IPS DF 6.9 (cell line): ENCODE measurements around the gene MATN4.
A peak's percentile ranks its signal among the peaks of the same experiment; 100 is the strongest.

ENCODE experiments used
- DNase-seq: peaks from one replicate; pipeline ENCODE4 v3.0.0-alpha.2; 2013; ENCODE audit warnings: low read depth, low spot score
- H3K27ac ChIP-seq: one replicate; pipeline ENCODE4 v1.5.1; 2013; ENCODE audit warnings: low read length, control low read depth
- H3K27me3 ChIP-seq: 2 replicates; pipeline ENCODE4 v1.6.1; 2013; ENCODE audit warnings: mild to moderate bottlenecking, low read length; ENCODE audit not compliant: control insufficient read depth, insufficient read depth
- H3K36me3 ChIP-seq: 2 replicates; pipeline ENCODE4 v1.6.1; 2013; ENCODE audit warnings: low read length; ENCODE audit not compliant: control insufficient read depth, insufficient read depth
- H3K4me1 ChIP-seq: 2 replicates; pipeline ENCODE4 v1.6.1; 2013; ENCODE audit warnings: low read length; ENCODE audit not compliant: control insufficient read depth, insufficient read depth
- H3K4me3 ChIP-seq: 2 replicates; pipeline ENCODE4 v1.5.1; 2013; ENCODE audit warnings: mild to moderate bottlenecking, low read length
- H3K9me3 ChIP-seq: 2 replicates; pipeline ENCODE4 v1.6.1; 2013; ENCODE audit warnings: low read length, inconsistent platforms; ENCODE audit not compliant: control insufficient read depth, insufficient read depth
- WGBS: extraction: QIAGEN DNeasy Blood & Tissue Kit; methylation state at CpG from one replicate; pipeline ENCODE4 v1.1.7; 2013; ENCODE audit warnings: mixed read lengths, missing lambda C conversion rate; ENCODE audit not compliant: insufficient read length, insufficient coverage; 5-methylcytosine and 5-hydroxymethylcytosine counted together

MATN4 gene

DNA sequence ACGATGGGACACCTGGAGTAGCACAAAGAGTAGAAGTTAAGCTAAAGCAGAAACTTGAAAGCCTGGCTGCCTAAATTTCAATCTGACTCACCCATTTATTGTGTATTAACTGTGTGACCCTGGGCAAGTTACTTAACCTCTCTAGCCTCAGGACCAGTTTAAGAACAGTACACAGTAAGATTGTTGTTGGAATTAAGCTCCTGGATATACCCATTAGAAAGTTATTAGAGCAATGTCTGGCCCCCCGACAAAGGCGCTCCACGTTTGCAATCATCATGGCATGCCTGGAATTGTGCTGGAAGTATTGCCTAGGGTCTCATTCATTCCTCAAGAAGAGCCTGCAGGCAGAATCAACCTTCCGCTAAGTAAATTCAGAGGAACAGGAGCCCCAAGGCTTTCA, 38.8 kb upstream of the MATN4 start:
- DNase-seq = no peak
- H3K27ac ChIP-seq = no peak overlapping the region
- H3K9me3 ChIP-seq = no peaks in the 10 kb centered on the region
- peaks cover 20% of the 10 kb centered on the region for H3K4me1 ChIP-seq
- H3K27me3 ChIP-seq = no peaks in the 10 kb centered on the region
- H3K4me3 ChIP-seq = no peak overlapping the region
- H3K36me3 ChIP-seq = no peaks in the 10 kb centered on the region
- WGBS = no CpG with 5 or more reads among the region's 5 CpGs

DNA sequence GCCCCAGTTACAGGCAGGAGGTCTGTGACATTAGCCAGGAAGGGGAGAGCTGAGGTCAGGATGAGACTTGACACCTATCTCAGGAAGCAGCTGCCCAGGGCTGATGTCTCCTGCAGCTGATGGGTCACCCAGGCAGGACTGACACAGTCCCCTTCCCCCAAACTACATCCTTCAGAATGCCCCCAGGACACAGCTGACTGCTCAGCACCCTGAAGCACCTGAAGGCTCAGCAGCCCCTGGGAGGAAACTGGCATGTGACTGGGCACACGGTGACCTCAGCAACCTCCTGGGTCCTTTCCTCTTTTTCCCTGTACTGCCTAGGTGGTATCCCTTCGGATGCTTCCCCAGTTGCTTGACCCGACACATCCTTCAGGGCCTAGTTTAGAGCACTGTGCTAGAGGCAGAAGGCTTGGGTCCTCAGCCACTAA, 38.2 kb upstream of the MATN4 start:
- Histone ChIP-seq H3K4me1 (peaks cover 23% of the 10 kb centered on the region), H3K36me3 (no peaks in the 10 kb centered on the region), H3K27me3 (no peaks in the 10 kb centered on the region), H3K9me3 (no peaks in the 10 kb centered on the region), H3K4me3 (no peak overlapping the region), H3K27ac (no peak overlapping the region)
- DNase-seq = no peak
- no CpG with 5 or more reads among the region's 3 CpGs for WGBS

DNA sequence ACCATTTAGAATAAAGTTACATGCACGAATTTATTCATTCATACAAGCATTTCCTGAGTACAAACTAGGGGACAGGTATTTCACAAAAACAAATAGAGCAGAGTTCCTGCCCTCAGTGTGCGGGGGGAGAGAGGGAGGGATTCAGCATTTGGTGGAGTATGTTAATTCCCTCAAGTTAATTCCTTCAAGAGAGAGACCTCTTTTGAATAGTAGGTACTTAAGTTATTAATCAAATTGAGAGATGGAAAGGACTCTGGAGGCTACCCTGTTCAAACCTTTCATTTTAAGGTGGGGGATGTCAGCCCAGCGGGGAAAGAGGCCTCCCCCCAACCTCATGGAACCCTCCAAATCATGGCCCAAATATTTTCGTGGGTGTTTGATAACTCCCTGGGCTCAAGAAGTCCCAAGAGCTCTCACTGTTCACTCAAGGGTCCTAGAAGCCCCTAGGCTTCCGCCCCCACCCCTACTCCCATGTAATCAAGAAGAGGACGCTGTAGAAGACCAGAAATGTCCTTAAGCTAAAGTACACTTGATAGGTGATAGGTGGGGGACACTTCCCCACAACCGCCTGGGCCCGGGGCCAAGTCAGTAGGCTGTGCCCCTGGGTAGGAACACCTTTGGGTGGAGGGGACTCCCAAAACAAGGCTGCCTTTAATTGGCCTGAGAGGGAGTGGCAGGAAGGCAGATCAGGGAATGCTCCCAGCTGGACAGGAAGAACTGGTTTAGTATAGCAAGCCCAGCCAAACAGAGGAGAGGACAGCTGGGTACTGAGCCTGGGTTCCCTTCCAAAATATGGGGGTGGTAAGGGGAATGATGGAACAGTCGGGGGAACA, 37.2 kb upstream of the MATN4 start:
- Histone ChIP-seq H3K27ac (no peak overlapping the region), H3K9me3 (no peaks in the 10 kb centered on the region), H3K4me1 (peaks cover 25% of the 10 kb centered on the region), H3K4me3 (no peak overlapping the region), H3K36me3 (no peaks in the 10 kb centered on the region), H3K27me3 (no peaks in the 10 kb centered on the region)
- no peak for DNase-seq
- whole genome bisulfite sequencing = no CpG with 5 or more reads among the region's 9 CpGs

DNA sequence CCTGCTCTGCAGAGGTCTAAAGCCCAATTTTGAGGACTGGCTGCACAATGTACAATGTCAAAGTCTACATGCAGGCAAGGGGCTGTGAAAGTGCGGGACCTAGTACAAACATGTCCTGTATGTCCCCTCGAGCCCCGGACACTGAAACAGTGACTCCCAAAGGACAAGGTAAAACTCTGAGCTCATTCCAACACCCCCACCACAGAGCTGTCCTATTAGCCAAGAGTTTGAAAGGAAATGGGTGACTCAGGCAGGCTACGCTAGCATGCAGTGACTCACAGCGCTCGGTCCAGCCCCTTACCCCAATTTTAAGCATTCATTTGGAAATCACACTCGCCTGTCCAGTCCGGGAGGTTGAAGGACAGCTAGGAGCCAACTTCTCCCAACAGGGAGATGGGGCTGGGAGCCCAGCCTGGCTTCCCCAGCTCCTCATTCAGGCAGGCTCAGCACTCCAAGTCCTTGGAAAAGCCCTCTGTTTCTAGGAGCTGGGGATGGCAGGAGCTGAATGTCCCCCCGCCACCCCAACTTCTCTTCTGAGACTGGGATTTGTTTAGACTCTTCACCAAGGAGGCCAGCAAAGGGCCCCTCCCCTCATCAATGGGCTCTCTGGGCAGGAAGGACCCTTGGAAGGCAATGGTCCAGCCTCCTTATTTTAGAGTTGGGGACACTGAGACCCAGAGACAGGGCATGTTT, 36.2 kb upstream of the MATN4 start:
- no peak overlapping the region for H3K4me3 ChIP-seq
- no peaks in the 10 kb centered on the region for H3K36me3 ChIP-seq
- no peaks in the 10 kb centered on the region for H3K27me3 ChIP-seq
- H3K27ac ChIP-seq = no peak overlapping the region
- peaks cover 26% of the 10 kb centered on the region for H3K4me1 ChIP-seq
- WGBS = no CpG with 5 or more reads among the region's 9 CpGs
- DNase-seq = no peak
- H3K9me3 ChIP-seq = no peaks in the 10 kb centered on the region

DNA sequence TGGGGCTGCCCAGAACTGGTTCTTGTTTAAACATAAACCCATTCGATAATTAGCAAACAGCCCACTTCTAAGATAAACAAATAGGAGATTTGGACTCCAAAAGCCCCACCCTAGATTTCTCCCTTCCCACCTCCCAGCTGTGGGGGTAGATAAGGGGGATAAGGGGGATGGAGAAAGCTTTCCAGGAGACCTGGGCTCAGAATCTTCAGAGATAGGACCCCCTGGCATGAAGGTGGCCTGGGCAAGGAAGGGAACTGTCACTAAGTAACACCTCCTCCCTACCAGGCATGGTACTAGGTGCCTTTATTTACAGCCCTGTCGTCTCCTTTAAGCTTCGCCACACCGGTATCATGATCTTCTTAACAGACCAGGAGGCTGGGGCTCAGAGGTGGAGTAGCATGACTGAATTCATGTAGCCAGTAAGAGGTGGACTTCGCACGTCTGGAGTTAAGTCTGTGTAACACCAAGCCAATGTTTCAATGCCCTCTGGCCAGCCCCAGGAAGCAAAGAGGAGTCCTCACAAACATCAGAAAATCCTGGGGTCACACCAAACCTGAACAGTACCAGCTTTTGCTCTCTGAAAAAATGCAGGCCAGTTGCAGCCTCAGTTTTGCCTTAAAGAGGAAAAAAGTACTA, 35.6 kb upstream of the MATN4 start:
- no peaks in the 10 kb centered on the region for H3K36me3 ChIP-seq
- no peaks in the 10 kb centered on the region for H3K27me3 ChIP-seq
- no peaks in the 10 kb centered on the region for H3K9me3 ChIP-seq
- no peak overlapping the region for H3K4me3 ChIP-seq
- DNase-seq = no peak
- peaks cover 26% of the 10 kb centered on the region for H3K4me1 ChIP-seq
- no peak overlapping the region for H3K27ac ChIP-seq
- no CpG with 5 or more reads among the region's 6 CpGs for WGBS

DNA sequence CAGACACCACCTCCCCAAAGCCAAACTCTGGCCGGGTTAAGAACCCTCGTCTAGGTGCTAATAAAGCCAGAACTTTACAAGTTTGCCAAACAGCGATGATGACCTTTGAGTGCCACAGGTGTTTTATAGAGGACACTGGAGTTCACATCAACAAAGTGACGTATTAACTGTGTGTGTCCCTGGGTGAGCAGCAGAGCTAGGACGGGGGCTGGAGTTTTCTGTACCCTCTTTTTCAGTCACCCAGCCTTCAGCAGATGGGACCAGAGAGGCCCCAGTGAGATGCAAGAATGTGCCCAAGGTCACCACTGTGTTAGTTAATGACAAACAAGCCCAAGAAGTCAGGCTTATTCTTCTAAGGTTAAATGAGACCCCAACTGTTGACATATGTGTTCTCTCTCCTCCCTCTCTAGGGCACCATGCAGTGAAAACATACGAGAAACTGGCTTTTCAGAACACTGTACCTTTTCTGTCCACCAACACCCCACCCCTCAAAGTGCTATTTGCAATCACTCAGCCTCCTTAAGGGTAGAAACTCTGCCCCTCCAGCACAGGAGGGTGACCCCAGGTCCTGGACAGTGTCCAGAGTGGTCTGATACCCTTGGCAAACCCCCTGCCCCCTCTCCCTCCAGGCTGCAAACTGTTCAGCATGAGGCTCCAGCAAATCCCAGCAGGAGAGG, 34.9 kb upstream of the MATN4 start:
- H3K4me1 ChIP-seq = peaks cover 26% of the 10 kb centered on the region
- no peaks in the 10 kb centered on the region for H3K36me3 ChIP-seq
- H3K27me3 ChIP-seq = no peaks in the 10 kb centered on the region
- no peak overlapping the region for H3K27ac ChIP-seq
- H3K9me3 ChIP-seq = no peaks in the 10 kb centered on the region
- no peak for DNase-seq
- no CpG with 5 or more reads among the region's 6 CpGs for WGBS
- H3K4me3 ChIP-seq = no peak overlapping the region

DNA sequence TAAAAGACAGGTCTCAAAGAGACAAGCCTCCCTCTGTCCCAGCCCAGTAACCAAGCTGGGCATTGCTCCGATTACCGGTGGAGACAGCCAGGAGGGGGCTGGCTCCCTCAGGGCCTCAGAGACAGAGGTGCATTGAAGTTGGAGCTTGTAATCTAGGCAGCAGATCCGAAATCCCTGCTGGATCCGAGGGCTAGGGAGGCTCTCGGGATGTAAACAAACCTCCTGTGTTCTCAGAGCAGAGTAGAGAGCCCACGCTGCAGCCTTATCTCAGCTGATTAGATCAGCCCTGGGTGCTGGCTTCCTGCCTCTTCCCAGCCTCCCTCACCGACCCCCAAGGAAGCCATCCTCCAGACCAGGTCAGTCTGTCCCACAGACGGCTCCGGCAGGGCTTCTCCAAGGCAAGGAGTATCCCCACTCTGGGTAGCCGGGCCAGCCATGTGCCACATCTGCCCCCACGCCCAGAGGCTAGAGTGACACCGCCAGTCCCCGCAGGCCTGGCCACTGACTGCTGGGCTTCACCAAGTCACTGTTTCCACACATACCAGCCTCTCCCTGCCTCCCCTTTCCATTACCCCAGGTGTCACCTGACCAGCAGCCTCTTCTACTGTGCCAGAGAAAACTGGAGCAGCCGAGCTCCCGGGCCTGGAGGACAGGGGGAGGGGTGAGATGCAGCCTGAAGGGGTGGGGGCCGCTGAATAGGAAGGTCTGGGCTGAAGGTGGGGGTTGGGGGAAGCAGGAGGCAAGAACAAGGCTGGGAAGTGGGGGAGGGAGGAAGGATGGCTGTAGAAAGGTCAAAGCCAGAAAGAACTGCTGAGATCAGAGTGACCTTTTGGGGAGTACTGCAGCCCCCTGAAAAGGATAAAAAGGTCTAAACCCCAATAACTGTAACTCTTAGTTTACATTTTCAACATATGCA, 34.1 kb upstream of the MATN4 start:
- WGBS = no CpG with 5 or more reads among the region's 16 CpGs
- Histone ChIP-seq H3K4me3 (no peak overlapping the region), H3K27me3 (no peaks in the 10 kb centered on the region), H3K9me3 (no peaks in the 10 kb centered on the region), H3K36me3 (no peaks in the 10 kb centered on the region), H3K27ac (peak overlapping the region; percentile 45), H3K4me1 (peaks cover 30% of the 10 kb centered on the region)
- peak; percentile 50 for DNase-seq

DNA sequence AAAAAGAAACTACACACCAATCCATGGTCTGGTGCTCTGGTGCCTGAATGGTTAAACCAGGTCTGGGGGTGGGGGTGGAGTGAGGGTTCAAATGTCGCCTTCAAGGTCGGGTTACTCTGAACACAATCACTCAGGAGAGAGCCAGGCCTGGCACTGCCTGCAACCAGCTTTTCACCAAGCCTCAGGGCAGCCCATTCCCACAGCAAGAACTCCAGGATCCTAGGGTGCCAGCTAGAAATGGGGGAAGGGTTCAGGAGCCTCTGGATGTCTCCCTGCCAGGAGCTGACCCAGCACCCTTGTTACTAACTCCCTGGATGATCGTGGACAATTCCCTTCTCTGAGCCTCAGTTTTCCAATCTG, 33.5 kb upstream of the MATN4 start:
- peak overlapping the region; percentile 45 for H3K27ac ChIP-seq
- peaks cover 31% of the 10 kb centered on the region for H3K4me1 ChIP-seq
- H3K27me3 ChIP-seq = no peaks in the 10 kb centered on the region
- DNase-seq = no peak
- no peak overlapping the region for H3K4me3 ChIP-seq
- no peaks in the 10 kb centered on the region for H3K9me3 ChIP-seq
- no peaks in the 10 kb centered on the region for H3K36me3 ChIP-seq
- no CpG with 5 or more reads among the region's 3 CpGs for WGBS

DNA sequence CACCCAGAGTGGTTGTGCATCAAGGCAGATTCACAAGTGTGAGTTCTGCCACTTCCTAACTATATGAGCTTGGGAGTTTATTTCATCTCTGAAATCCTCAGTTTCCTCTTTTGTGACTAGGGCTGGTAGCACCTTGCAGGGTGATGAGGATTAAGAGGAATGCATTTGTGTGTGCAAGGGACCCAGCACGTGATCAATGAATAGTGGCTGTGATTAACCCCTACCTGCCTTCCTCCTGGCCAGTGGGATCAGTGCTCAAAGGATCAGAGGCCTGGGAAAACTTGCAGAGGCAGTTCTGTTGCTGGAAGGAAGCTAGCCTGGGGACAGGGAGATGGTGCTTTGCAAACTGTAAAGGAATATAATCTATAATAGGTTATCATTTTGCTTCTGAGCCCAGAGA, 32.9 kb upstream of the MATN4 start:
- no peak overlapping the region for H3K4me3 ChIP-seq
- H3K36me3 ChIP-seq = no peaks in the 10 kb centered on the region
- H3K4me1 ChIP-seq = peaks cover 28% of the 10 kb centered on the region
- no peaks in the 10 kb centered on the region for H3K9me3 ChIP-seq
- no peak overlapping the region for H3K27ac ChIP-seq
- WGBS = no CpG with 5 or more reads among the region's 1 CpG
- H3K27me3 ChIP-seq = no peaks in the 10 kb centered on the region
- DNase-seq = no peak
